C4-2B (cell line): ENCODE measurements around the gene PTDSS2.

Source experiments
- CTCF ChIP-seq: fragments of 450-650 bp; conservative IDR thresholded peaks from 2 replicates; pipeline ENCODE4 v1.5.1; 2017; ENCODE audit warnings: mild to moderate bottlenecking
- ZFX ChIP-seq: fragments of 450-650 bp; IDR thresholded peaks from 2 replicates; pipeline ENCODE4 v1.6.1; 2017

GRCh38 chr11:487571-488021, 37.5 kb downstream of the PTDSS2 start:
- no peak for TF ChIP-seq CTCF
- no peak for TF ChIP-seq ZFX
